Peyer's patch (tissue), 4 donors: ENCODE data around the gene MPC1. TPM values are rescaled to one million over a fixed set of nuclear protein-coding genes. Genes with fewer than 3 reads are reported as not detected.

Experiments used
- DNase-seq, 3 donors: peaks; one replicate each; pipeline ENCODE4 v3.0.0-alpha.2; 2017 to 2019
- H3K27ac ChIP-seq, 4 donors: fragments of 200-600 bp; sonication (generic); one replicate each; pipeline ENCODE4 v1.5.1; 2016 to 2019
- H3K27me3 ChIP-seq, 2 donors: fragments of 200-600 bp; sonication (generic); one replicate each; pipeline ENCODE4 v1.5.1; 2019
- H3K36me3 ChIP-seq, 3 donors: fragments of 200-600 bp; sonication (generic); one replicate each; pipeline ENCODE4 v1.5.1; 2016 to 2019
- H3K4me1 ChIP-seq, 4 donors: fragments of 200-600 bp; sonication (generic); one replicate each; pipeline ENCODE4 v1.5.1; 2016 to 2019
- H3K4me3 ChIP-seq, 4 donors: fragments of 200-600 bp; sonication (generic); 1 replicate in 3 of 4; 2 replicates in 1 of 4; pipeline ENCODE4 v1.5.1; 2016 to 2019; ENCODE audit warnings: mild to moderate bottlenecking in 1 of 4
- H3K9me3 ChIP-seq, 4 donors: fragments of 200-600 bp; sonication (generic); one replicate each; pipeline ENCODE4 v1.5.1; 2016 to 2019; ENCODE audit warnings: mild to moderate bottlenecking in 1 of 4
- POLR2A ChIP-seq, 2 donors: fragments of 450-650 bp; IDR thresholded peaks; one replicate each; pipeline ENCODE4 v1.5.1; 2017; ENCODE audit warnings: antibody characterized with exemption in 2 of 2, mild to moderate bottlenecking in 2 of 2, moderate library complexity in 2 of 2
- total RNA-seq, 4 donors: library from RNA; depleted of rRNA; stranded (reverse); fragments of >200 nt; gene quantifications; one replicate each; pipeline ENCODE4 v1.1.0, GENCODE V29; 2016
- TF ChIP-seq, protein P1 (sequence below), 6 experiments: fragments of 450-650 bp in 4 of 6; fragments of 200-600 bp in 2 of 6; sonication (generic) in 1 of 6; IDR thresholded peaks; one replicate each; pipeline ENCODE4 v1.5.1; 2017 to 2019; ENCODE audit warnings: antibody characterized with exemption in 6 of 6, mild to moderate bottlenecking in 3 of 6, moderate library complexity in 1 of 6

The MPC1 gene
- total RNA-seq, 4 donors from 2014 or later = 45.6 to 75.3 (median 59.8) TPM

DNA sequence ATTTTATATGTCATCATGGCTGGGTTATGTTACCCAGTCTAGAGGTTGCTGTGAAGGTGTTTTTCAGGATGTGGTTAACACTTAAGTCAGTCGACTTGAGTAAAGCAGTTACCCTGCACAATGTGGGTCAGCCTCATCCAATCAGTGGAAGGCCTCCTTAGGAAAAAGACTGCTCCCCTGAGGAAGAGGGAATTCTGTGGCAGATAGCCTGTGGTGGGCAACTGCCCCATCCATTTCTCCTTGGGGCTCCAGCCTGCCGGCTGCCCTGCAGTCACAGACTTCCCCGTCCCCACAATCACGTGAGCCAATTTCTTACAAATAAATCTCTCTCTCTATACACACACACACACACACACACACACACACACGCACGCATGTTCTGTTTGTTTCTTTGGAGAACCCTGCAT lies 34.5 kb upstream of the MPC1 start:
- Histone ChIP-seq H3K4me1 (no peaks in the 10 kb centered on the region), H3K27ac (peak overlapping the region in 3 of 4 donors; percentile 40 to 64 (median 60)), H3K27me3 (no peaks in the 10 kb centered on the region), H3K36me3 (peaks cover 0 to 6% (median 0%) of the 10 kb centered on the region in 3 donors), H3K4me3 (no peak overlapping the region), H3K9me3 (no peaks in the 10 kb centered on the region)
- DNase-seq = peak in 1 of 3 donors; percentile 71
- TF ChIP-seq, protein P1, sequence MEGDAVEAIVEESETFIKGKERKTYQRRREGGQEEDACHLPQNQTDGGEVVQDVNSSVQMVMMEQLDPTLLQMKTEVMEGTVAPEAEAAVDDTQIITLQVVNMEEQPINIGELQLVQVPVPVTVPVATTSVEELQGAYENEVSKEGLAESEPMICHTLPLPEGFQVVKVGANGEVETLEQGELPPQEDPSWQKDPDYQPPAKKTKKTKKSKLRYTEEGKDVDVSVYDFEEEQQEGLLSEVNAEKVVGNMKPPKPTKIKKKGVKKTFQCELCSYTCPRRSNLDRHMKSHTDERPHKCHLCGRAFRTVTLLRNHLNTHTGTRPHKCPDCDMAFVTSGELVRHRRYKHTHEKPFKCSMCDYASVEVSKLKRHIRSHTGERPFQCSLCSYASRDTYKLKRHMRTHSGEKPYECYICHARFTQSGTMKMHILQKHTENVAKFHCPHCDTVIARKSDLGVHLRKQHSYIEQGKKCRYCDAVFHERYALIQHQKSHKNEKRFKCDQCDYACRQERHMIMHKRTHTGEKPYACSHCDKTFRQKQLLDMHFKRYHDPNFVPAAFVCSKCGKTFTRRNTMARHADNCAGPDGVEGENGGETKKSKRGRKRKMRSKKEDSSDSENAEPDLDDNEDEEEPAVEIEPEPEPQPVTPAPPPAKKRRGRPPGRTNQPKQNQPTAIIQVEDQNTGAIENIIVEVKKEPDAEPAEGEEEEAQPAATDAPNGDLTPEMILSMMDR (IDR thresholded peaks at IDR 0.05) = no peak
- TF ChIP-seq POLR2A (IDR thresholded peaks at IDR 0.05) = no peak

DNA sequence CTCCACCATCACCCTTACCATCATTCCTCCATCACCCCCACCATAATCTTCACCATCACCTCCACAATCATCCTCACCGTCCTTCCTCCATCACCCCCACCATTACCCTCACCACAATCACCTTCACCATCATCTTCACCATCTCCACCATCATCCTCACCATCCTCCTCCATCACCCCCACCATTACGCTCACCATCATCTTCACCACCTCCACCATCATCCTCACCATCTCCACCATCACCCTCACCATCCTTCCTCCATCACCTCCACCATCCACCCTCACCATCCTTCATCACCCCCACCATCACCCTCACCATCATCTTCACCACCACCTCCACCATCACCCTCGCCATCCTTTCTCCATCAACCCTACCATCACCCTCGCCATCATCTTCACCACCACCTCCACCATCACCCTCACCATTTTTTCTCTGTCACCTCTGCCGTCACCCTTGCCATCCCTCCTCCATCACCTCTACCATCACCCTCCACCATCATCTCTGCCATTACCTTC lies 33.1 kb upstream of the MPC1 start:
- H3K36me3 ChIP-seq = peaks cover 0 to 6% (median 0%) of the 10 kb centered on the region in 3 donors
- H3K4me3 ChIP-seq = no peak overlapping the region
- no peaks in the 10 kb centered on the region for H3K9me3 ChIP-seq
- H3K27me3 ChIP-seq = no peaks in the 10 kb centered on the region
- TF ChIP-seq, protein P1 (IDR thresholded peaks at IDR 0.05) = no peak
- TF ChIP-seq POLR2A (IDR thresholded peaks at IDR 0.05) = no peak
- H3K4me1 ChIP-seq = no peaks in the 10 kb centered on the region
- peak overlapping the region in 3 of 4 donors; percentile 21 to 65 (median 34) for H3K27ac ChIP-seq
- DNase-seq = no peak

DNA sequence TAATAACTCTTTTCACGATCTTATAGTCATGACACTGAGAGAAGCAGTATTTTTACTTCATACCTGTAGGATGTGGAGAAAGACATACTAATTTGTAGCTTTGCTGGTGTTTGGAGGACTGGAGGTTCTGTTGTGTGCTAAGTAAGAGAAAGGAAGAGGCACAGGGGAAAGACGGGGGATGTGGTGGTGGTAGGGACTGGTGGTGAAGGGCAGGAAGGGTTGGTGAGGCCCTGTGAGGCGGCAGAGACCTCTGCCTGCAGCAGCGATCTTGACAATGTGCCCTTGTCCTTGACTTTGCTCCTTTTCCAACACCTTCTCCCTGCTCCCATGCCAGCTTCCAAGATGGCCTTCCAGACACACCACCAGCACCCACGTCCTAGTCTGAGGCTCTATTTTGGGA lies 32.6 kb upstream of the MPC1 start:
- peak in 2 of 3 donors; percentile 45 to 78 for DNase-seq
- no peaks in the 10 kb centered on the region for H3K9me3 ChIP-seq
- H3K4me1 ChIP-seq = no peaks in the 10 kb centered on the region
- TF ChIP-seq POLR2A (IDR thresholded peaks at IDR 0.05) = no peak
- TF ChIP-seq, protein P1 (IDR thresholded peaks at IDR 0.05) = no peak
- peak overlapping the region; percentile 21 to 65 (median 24) for H3K27ac ChIP-seq
- no peaks in the 10 kb centered on the region for H3K27me3 ChIP-seq
- peaks cover 0 to 6% (median 0%) of the 10 kb centered on the region in 3 donors for H3K36me3 ChIP-seq
- H3K4me3 ChIP-seq = no peak overlapping the region

DNA sequence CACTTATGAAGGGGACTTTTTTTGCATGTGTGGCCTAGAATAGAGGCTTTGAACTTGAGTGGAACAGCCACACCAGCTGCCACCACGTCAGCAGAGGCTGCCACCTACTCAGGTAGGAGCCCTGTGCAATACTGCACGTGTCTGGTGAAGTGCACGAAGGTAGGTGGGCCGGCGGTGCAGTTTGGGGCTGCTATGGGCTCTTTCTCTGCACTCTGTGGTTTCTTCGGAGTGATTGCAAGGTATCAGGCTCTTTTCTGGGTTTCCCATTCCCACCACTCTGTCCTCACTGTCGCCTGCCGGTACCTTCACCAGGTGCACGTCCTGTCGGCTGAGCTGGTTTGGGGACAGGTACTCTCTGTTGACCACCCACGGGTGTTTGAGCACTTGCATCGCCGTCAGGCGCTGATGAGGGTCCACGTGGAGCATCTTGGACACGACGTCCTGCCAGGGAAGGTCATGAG lies 30.8 kb upstream of the MPC1 start:
- H3K4me3 ChIP-seq = no peak overlapping the region
- H3K9me3 ChIP-seq = no peaks in the 10 kb centered on the region
- TF ChIP-seq POLR2A (IDR thresholded peaks at IDR 0.05) = no peak
- TF ChIP-seq, protein P1 (IDR thresholded peaks at IDR 0.05) = no peak
- peak in 1 of 3 donors; percentile 43 for DNase-seq
- peaks cover 0 to 6% (median 0%) of the 10 kb centered on the region in 3 donors for H3K36me3 ChIP-seq
- peak overlapping the region in 1 of 4 donors; percentile 1 for H3K27ac ChIP-seq
- no peaks in the 10 kb centered on the region for H3K27me3 ChIP-seq
- no peaks in the 10 kb centered on the region for H3K4me1 ChIP-seq

DNA sequence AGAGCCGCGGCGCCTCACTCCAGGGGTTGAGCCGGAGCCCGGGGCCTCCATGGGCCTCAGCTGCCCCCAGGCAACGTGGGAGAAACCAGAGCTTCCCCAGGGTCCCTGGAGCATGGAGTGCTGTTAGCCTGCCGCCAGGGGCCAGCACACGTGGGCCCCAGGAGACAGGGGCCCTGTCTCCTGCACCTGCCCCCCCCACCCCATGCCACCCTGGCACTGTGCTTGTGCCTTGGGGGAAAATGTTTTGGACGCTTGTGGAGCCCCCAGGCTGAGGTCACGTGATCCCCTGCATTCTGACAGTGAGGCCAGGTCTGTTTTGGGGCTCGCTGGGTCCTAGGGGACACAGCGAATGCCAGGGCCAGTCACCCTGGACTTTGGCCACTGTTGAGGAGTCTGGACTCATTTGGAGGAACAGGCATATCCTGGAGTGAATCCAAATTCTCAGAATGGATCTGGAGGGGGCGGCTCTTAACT lies 30.2 kb upstream of the MPC1 start:
- peak overlapping the region in 1 of 4 donors; percentile 7 for H3K27ac ChIP-seq
- TF ChIP-seq, protein P1 (IDR thresholded peaks at IDR 0.05) = no peak
- TF ChIP-seq POLR2A (IDR thresholded peaks at IDR 0.05) = no peak

More for the DNA sequence above, 30.2 kb upstream of the MPC1 start:
- Histone ChIP-seq H3K4me1 (no peaks in the 10 kb centered on the region), H3K36me3 (peaks cover 0 to 6% (median 0%) of the 10 kb centered on the region in 3 donors), H3K9me3 (no peaks in the 10 kb centered on the region), H3K4me3 (no peak overlapping the region), H3K27me3 (no peaks in the 10 kb centered on the region)
- DNase-seq = peak in 1 of 3 donors; percentile 45
